Endothelial cell of umbilical vein (primary cell): Measurements from ENCODE around the gene SIGMAR1.

ENCODE experiments used
- CTCF ChIP-seq, 2 donors: IDR thresholded peaks; 1 replicate in 1 of 2; 2 replicates in 1 of 2; pipeline ENCODE4 v1.5.1; 2011; ENCODE audit warnings: low read length in 2 of 2, mild to moderate bottlenecking in 2 of 2, moderate library complexity in 2 of 2, control low read depth in 1 of 2, inconsistent platforms in 1 of 2, low read depth in 1 of 2; ENCODE audit not compliant: insufficient read depth in 1 of 2; ENCODE audit errors: extremely low read depth in 1 of 2
- EZH2 ChIP-seq: IDR thresholded peaks from 2 replicates; pipeline ENCODE4 v1.6.1; 2012; ENCODE audit warnings: borderline replicate concordance, low read depth, mild to moderate bottlenecking, moderate library complexity, low read length, inconsistent platforms; ENCODE audit not compliant: severe bottlenecking
- FOS ChIP-seq: IDR thresholded peaks from 2 replicates; pipeline ENCODE4 v1.6.1; 2011; ENCODE audit warnings: mild to moderate bottlenecking, low read length, moderate library complexity, borderline replicate concordance; ENCODE audit not compliant: insufficient read depth
- JUN ChIP-seq: IDR thresholded peaks from 2 replicates; pipeline ENCODE4 v1.6.1; 2011; ENCODE audit warnings: borderline replicate concordance, low read depth; ENCODE audit not compliant: insufficient read length, insufficient read depth
- MAX ChIP-seq: IDR thresholded peaks from 2 replicates; pipeline ENCODE4 v1.6.1; 2011; ENCODE audit not compliant: insufficient read depth, insufficient read length
- MYC ChIP-seq: IDR thresholded peaks from one replicate; pipeline ENCODE4 v1.6.1; 2011; ENCODE audit warnings: mild to moderate bottlenecking, low read depth, low read length
- POLR2A ChIP-seq: IDR thresholded peaks from 2 replicates; pipeline ENCODE4 v1.6.1; 2012; ENCODE audit warnings: low read depth, mild to moderate bottlenecking, control low read depth, low read length
- POLR2AphosphoS5 ChIP-seq: IDR thresholded peaks from 2 replicates; pipeline ENCODE4 v1.6.1; 2012; ENCODE audit warnings: low read depth, mild to moderate bottlenecking, control low read depth, low read length, moderate library complexity; ENCODE audit not compliant: insufficient read depth

GRCh38 chr9:34686732-34687131 lies 49.1 kb upstream of the SIGMAR1 start:
- TF ChIP-seq CTCF (IDR thresholded peaks at IDR 0.05; ENCODE audit: extremely low read depth in 1 of 2, insufficient read depth in 1 of 2, low read depth in 1 of 2, low read length in 2 of 2) (no peak), EZH2 (no peak), MAX (no peak), POLR2A (no peak), POLR2AphosphoS5 (no peak), FOS (no peak), JUN (no peak), MYC (no peak)
